OCI-LY3 (cell line): ENCODE measurements around the gene EAF1.

ENCODE experiments used
- H2AFZ ChIP-seq: fragments of 200-600, 300-600 bp; shearing (Covaris generic); 2 replicates; pipeline ENCODE4 v1.6.0; 2014; ENCODE audit warnings: antibody characterized with exemption, low read depth, low read length
- H3K27ac ChIP-seq: fragments of 200-600, 300-600 bp; sonication (generic); 2 replicates; pipeline ENCODE4 v1.5.1; 2014; ENCODE audit warnings: mild to moderate bottlenecking, low read length, moderate library complexity, mixed read lengths
- H3K27me3 ChIP-seq: fragments of 200-600, 300-600 bp; sonication (generic); 2 replicates; pipeline ENCODE4 v1.6.1; 2014; ENCODE audit warnings: low read depth, low read length, mixed read lengths
- H3K36me3 ChIP-seq: fragments of 200-600, 300-600 bp; sonication (generic); replicated peaks from 2 replicates; pipeline ENCODE3; 2014; ENCODE audit warnings: low read depth, low read length, mixed read lengths
- H3K4me1 ChIP-seq: fragments of 300-600, 200-600 bp; sonication (generic); 2 replicates; pipeline ENCODE4 v1.6.1; 2014; ENCODE audit warnings: low read length, mixed read lengths
- H3K4me2 ChIP-seq: fragments of 200-600, 300-600 bp; sonication (generic); 2 replicates; pipeline ENCODE4 v1.6.1; 2014; ENCODE audit warnings: low read length, mixed read lengths
- H3K4me3 ChIP-seq: fragments of 300-600, 200-600 bp; sonication (generic); 2 replicates; pipeline ENCODE4 v1.5.1; 2014; ENCODE audit warnings: antibody characterized with exemption, mild to moderate bottlenecking, low read length, moderate library complexity
- H3K79me2 ChIP-seq: fragments of 300-600, 200-600 bp; shearing (Covaris generic); 2 replicates; pipeline ENCODE4 v1.6.1; 2014; ENCODE audit warnings: mild to moderate bottlenecking, low read length, mixed read lengths
- H3K9ac ChIP-seq: fragments of 300-600, 200-600 bp; shearing (Covaris generic); 2 replicates; pipeline ENCODE4 v1.6.0; 2014; ENCODE audit warnings: mild to moderate bottlenecking, low read length, moderate library complexity
- H3K9me3 ChIP-seq: fragments of 200-600, 300-600 bp; shearing (Covaris generic); 2 replicates; pipeline ENCODE4 v1.6.1; 2014; ENCODE audit warnings: low read length, mixed read lengths; ENCODE audit not compliant: insufficient read depth
- H4K20me1 ChIP-seq: fragments of 200-600, 300-600 bp; sonication (generic); 2 replicates; pipeline ENCODE4 v1.6.1; 2016; ENCODE audit warnings: low read length, mixed read lengths; ENCODE audit not compliant: insufficient read depth
- EZH2phosphoT487 ChIP-seq: fragments of 200-600 bp; shearing (Covaris generic); IDR thresholded peaks from 2 replicates; pipeline ENCODE4 v1.6.1; 2018; ENCODE audit warnings: antibody characterized with exemption, mixed run types, low read depth
- TF ChIP-seq, protein P1 (sequence below): fragments of 200-600, 300-600 bp; sonication (generic); IDR thresholded peaks from 2 replicates; pipeline ENCODE4 v1.5.1; 2014; ENCODE audit warnings: antibody characterized with exemption, low read length, low read depth

Gene EAF1

GRCh38 chr3:15427981-15428380 is 583 bp downstream of the EAF1 start:
- Histone ChIP-seq H3K4me1 (peaks cover 20% of the 10 kb centered on the region), H4K20me1 (peaks cover 10% of the 10 kb centered on the region; the same call in 1 of the 2 replicates), H3K36me3 (peaks cover 27% of the 10 kb centered on the region), H3K27ac (peak overlapping the region; percentile 47; the same call in 1 of the 2 replicates), H3K9ac (peak overlapping the region; percentile 73), H3K27me3 (no peaks in the 10 kb centered on the region), H2AFZ (no peak overlapping the region; the same call in 1 of the 2 replicates), H3K79me2 (peaks cover 48% of the 10 kb centered on the region), H3K4me3 (peak overlapping the region; percentile 81), H3K9me3 (no peaks in the 10 kb centered on the region), H3K4me2 (peak overlapping the region; percentile 90)
- TF ChIP-seq, protein P1, sequence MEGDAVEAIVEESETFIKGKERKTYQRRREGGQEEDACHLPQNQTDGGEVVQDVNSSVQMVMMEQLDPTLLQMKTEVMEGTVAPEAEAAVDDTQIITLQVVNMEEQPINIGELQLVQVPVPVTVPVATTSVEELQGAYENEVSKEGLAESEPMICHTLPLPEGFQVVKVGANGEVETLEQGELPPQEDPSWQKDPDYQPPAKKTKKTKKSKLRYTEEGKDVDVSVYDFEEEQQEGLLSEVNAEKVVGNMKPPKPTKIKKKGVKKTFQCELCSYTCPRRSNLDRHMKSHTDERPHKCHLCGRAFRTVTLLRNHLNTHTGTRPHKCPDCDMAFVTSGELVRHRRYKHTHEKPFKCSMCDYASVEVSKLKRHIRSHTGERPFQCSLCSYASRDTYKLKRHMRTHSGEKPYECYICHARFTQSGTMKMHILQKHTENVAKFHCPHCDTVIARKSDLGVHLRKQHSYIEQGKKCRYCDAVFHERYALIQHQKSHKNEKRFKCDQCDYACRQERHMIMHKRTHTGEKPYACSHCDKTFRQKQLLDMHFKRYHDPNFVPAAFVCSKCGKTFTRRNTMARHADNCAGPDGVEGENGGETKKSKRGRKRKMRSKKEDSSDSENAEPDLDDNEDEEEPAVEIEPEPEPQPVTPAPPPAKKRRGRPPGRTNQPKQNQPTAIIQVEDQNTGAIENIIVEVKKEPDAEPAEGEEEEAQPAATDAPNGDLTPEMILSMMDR, result no peak
- no peak for TF ChIP-seq EZH2phosphoT487

- H3K9ac ChIP-seq, result peak overlapping the region; percentile 73
- peaks cover 20% of the 10 kb centered on the region for H3K4me1 ChIP-seq
- peaks cover 10% of the 10 kb centered on the region; the same call in 1 of the 2 replicates for H4K20me1 ChIP-seq
- no peaks in the 10 kb centered on the region for H3K27me3 ChIP-seq
- no peak for TF ChIP-seq EZH2phosphoT487
- TF ChIP-seq, protein P1, result no peak
- H3K27ac ChIP-seq, result no peak overlapping the region
- peak overlapping the region; percentile 81 for H3K4me3 ChIP-seq
- no peaks in the 10 kb centered on the region for H3K9me3 ChIP-seq
- peaks cover 48% of the 10 kb centered on the region for H3K79me2 ChIP-seq
- no peak overlapping the region for H2AFZ ChIP-seq
- H3K36me3 ChIP-seq, result peaks cover 30% of the 10 kb centered on the region
- peak overlapping the region; percentile 90 for H3K4me2 ChIP-seq
Observed at GRCh38 chr3:15428539-15428938, 1.1 kb downstream of the EAF1 start.

DNA sequence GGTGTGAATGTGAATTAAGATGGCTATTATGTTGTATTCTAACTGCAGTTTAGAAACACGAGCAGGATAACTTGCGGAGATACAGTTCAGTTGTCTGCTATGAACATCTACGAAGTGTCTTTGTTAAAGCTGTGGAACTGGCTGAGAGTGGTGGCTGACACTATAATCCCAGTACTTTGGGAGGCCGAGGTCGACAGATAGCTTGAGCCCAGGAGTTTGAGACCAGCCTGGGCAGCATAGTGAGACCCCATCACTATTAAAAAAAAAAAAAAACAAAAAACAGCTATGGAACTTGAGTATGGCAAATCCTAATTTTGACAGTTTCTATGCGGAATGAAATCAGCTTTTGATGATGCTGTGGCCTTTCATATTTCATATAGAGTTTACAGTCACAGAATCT is 1.7 kb downstream of the EAF1 start:
- Histone ChIP-seq H3K4me3 (peak overlapping the region; percentile 81), H3K27me3 (no peaks in the 10 kb centered on the region), H3K4me2 (peak overlapping the region; percentile 90), H3K4me1 (peaks cover 20% of the 10 kb centered on the region), H3K36me3 (peaks cover 32% of the 10 kb centered on the region), H2AFZ (no peak overlapping the region), H3K79me2 (peaks cover 48% of the 10 kb centered on the region), H3K9ac (no peak overlapping the region), H3K27ac (no peak overlapping the region), H3K9me3 (no peaks in the 10 kb centered on the region), H4K20me1 (peaks cover 10% of the 10 kb centered on the region; the same call in 1 of the 2 replicates)
- TF ChIP-seq, protein P1, result no peak
- no peak for TF ChIP-seq EZH2phosphoT487

- H3K79me2 ChIP-seq, result peaks cover 48% of the 10 kb centered on the region
- H3K9me3 ChIP-seq, result no peaks in the 10 kb centered on the region
- H3K27ac ChIP-seq, result no peak overlapping the region
- no peak overlapping the region for H2AFZ ChIP-seq
- no peak overlapping the region for H3K4me3 ChIP-seq
- H3K9ac ChIP-seq, result no peak overlapping the region
- peaks cover 34% of the 10 kb centered on the region for H3K36me3 ChIP-seq
- H3K4me1 ChIP-seq, result peaks cover 20% of the 10 kb centered on the region
- H3K27me3 ChIP-seq, result no peaks in the 10 kb centered on the region
- no peak for TF ChIP-seq EZH2phosphoT487
- TF ChIP-seq, protein P1, result no peak
- peaks cover 10% of the 10 kb centered on the region; the same call in 1 of the 2 replicates for H4K20me1 ChIP-seq
- H3K4me2 ChIP-seq, result no peak overlapping the region
Observed at GRCh38 chr3:15430624-15431023, 3.2 kb downstream of the EAF1 start.
